Brain microvascular endothelial cell (primary cell): Measurements from ENCODE around the gene DENND6B.

Experiments
- DNase-seq: peaks from one replicate; pipeline ENCODE4 v3.0.0-alpha.2; 2020
- H3K27ac ChIP-seq: fragments of 250-450 bp; sonication (Bioruptor Pico); 2 replicates; pipeline ENCODE4 v1.5.1; 2020; ENCODE audit warnings: mild to moderate bottlenecking, moderate library complexity
- H3K27me3 ChIP-seq: fragments of 250-450 bp; sonication (Bioruptor Pico); replicated peaks from 2 replicates; pipeline ENCODE4 v1.5.1; 2020; ENCODE audit warnings: mild to moderate bottlenecking
- H3K36me3 ChIP-seq: fragments of 250-450 bp; sonication (Bioruptor Pico); replicated peaks from 2 replicates; pipeline ENCODE4 v1.5.1; 2020; ENCODE audit warnings: mild to moderate bottlenecking
- H3K4me3 ChIP-seq: 2 replicates; pipeline ENCODE4 v1.5.1; 2011; ENCODE audit warnings: low read depth, mild to moderate bottlenecking, control low read depth, low read length, moderate library complexity
- CTCF ChIP-seq: IDR thresholded peaks from 2 replicates; pipeline ENCODE4 v1.5.1; 2011; ENCODE audit warnings: low read depth, mild to moderate bottlenecking, moderate library complexity, low read length, control low read depth, inconsistent platforms; ENCODE audit errors: missing control alignments
- in situ Hi-C: cut with HindIII; loops from 2 replicates; pipeline ENCODE4 v1.10.0; 2017; ENCODE audit warnings: low sequenced_read_pairs, low pct_ligation_motif_present

DENND6B gene

GRCh38 chr22:50314081-50314454 lies 12.7 kb downstream of the DENND6B start:
- no peaks in the 10 kb centered on the region for H3K36me3 ChIP-seq
- no peak for TF ChIP-seq CTCF
- H3K4me3 ChIP-seq: no peak overlapping the region
- H3K27me3 ChIP-seq: no peaks in the 10 kb centered on the region
- no peak for DNase-seq
- no peak overlapping the region for H3K27ac ChIP-seq
- in situ Hi-C loops: no loop called here

GRCh38 chr22:50313600-50313999 lies 13.2 kb downstream of the DENND6B start:
- no peak for DNase-seq
- no peaks in the 10 kb centered on the region for H3K27me3 ChIP-seq
- no peaks in the 10 kb centered on the region for H3K36me3 ChIP-seq
- no peak overlapping the region for H3K4me3 ChIP-seq
- TF ChIP-seq CTCF: no peak
- no peak overlapping the region for H3K27ac ChIP-seq
- in situ Hi-C loops: no loop called here

- Histone ChIP-seq H3K27ac (no peak overlapping the region), H3K4me3 (no peak overlapping the region), H3K27me3 (no peaks in the 10 kb centered on the region), H3K36me3 (no peaks in the 10 kb centered on the region)
- no peak for DNase-seq
- no peak for TF ChIP-seq CTCF
- in situ Hi-C loops: no loop called here
Observed at GRCh38 chr22:50313021-50313420, 13.8 kb downstream of the DENND6B start.

GRCh38 chr22:50312371-50312770 lies 14.4 kb downstream of the DENND6B start:
- Histone ChIP-seq H3K27me3 (no peaks in the 10 kb centered on the region), H3K36me3 (no peaks in the 10 kb centered on the region), H3K4me3 (no peak overlapping the region), H3K27ac (no peak overlapping the region)
- DNase-seq: no peak
- in situ Hi-C loops: no loop called here
- no peak for TF ChIP-seq CTCF

GRCh38 chr22:50311606-50312351 lies 15.0 kb downstream of the DENND6B start:
- Histone ChIP-seq H3K4me3 (no peak overlapping the region), H3K36me3 (no peaks in the 10 kb centered on the region), H3K27me3 (no peaks in the 10 kb centered on the region), H3K27ac (no peak overlapping the region)
- TF ChIP-seq CTCF: no peak
- in situ Hi-C loops: no loop called here
- no peak for DNase-seq

- Histone ChIP-seq H3K27ac (no peak overlapping the region), H3K36me3 (no peaks in the 10 kb centered on the region), H3K27me3 (no peaks in the 10 kb centered on the region), H3K4me3 (no peak overlapping the region)
- TF ChIP-seq CTCF: no peak
- in situ Hi-C loops: no loop called here
- DNase-seq: no peak
Observed at GRCh38 chr22:50310949-50311444, 15.8 kb downstream of the DENND6B start.
